Endothelial cell (in vitro differentiated cells): ENCODE measurements around the gene SLC39A7. TPM values are rescaled to one million over a fixed set of nuclear protein-coding genes. Genes with fewer than 3 reads are reported as not detected.

Source experiments
- DNase-seq: peaks from one replicate; pipeline ENCODE4 v3.0.0; 2021; ENCODE audit warnings: low spot score
- H3K27ac Mint-ChIP-seq: one replicate; pipeline ENCODE4 v1.8.0; 2021; ENCODE audit warnings: mixed read lengths, inconsistent platforms; ENCODE audit not compliant: unreplicated experiment
- H3K27me3 Mint-ChIP-seq: one replicate; pipeline ENCODE4 v1.8.0; 2021; ENCODE audit warnings: mild to moderate bottlenecking, moderate library complexity, mixed read lengths, inconsistent platforms; ENCODE audit not compliant: unreplicated experiment
- H3K36me3 Mint-ChIP-seq: one replicate; pipeline ENCODE4 v1.8.0; 2021; ENCODE audit warnings: mild to moderate bottlenecking, low read depth, mixed read lengths, inconsistent platforms; ENCODE audit not compliant: unreplicated experiment
- H3K4me1 Mint-ChIP-seq: one replicate; pipeline ENCODE4 v1.8.0; 2021; ENCODE audit warnings: mild to moderate bottlenecking, mixed read lengths, inconsistent platforms; ENCODE audit not compliant: unreplicated experiment
- H3K4me3 Mint-ChIP-seq: one replicate; pipeline ENCODE4 v1.8.0; 2021; ENCODE audit warnings: mild to moderate bottlenecking, mixed read lengths, inconsistent platforms; ENCODE audit not compliant: unreplicated experiment
- H3K9me3 Mint-ChIP-seq: one replicate; pipeline ENCODE4 v1.8.0; 2021; ENCODE audit warnings: mixed read lengths, inconsistent platforms; ENCODE audit not compliant: unreplicated experiment
- total RNA-seq: library from RNA; stranded (reverse); fragmentation: NEBNext Ultra II Directional; extraction: Animal tissue kit (Norgen Biotek cat#: 25700); gene quantifications from one replicate; pipeline ENCODE4 v1.2.1, GENCODE V29; 2021; ENCODE audit not compliant: unreplicated experiment
- TF ChIP-seq, protein P1 (sequence below): fragments of 200-600 bp; sonication (generic); IDR thresholded peaks from one replicate; pipeline ENCODE4 v1.5.0; 2021; ENCODE audit warnings: antibody characterized with exemption; ENCODE audit not compliant: unreplicated experiment

SLC39A7 gene
- total RNA-seq, 1 donor from 2014 or later = 108 TPM

DNA sequence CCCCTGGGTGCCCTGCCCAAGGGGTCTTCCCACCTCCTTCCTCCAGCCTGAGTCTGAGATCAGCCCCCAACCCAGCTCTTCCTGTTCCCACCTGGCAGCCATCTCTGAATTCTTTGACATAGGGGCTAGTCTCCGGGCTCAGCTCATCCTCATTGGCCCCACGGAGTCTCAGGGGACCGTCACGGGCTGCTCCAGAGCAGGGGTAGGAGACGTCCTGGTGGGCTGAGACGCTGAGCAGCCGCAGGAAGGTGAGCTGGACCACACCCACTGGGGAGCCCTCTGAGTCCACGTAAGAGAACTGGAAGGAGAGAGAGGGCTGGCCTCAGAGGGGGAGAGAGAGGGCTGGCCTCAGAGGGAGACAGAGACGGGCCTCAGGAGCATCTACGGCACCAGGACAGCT is 36.5 kb upstream of the SLC39A7 start:
- H3K36me3 Mint-ChIP-seq = peaks cover 8% of the 10 kb centered on the region
- no peaks in the 10 kb centered on the region for H3K9me3 Mint-ChIP-seq
- peaks cover 16% of the 10 kb centered on the region for H3K4me1 Mint-ChIP-seq
- H3K27ac Mint-ChIP-seq = peak overlapping the region; percentile 11
- TF ChIP-seq, protein P1, sequence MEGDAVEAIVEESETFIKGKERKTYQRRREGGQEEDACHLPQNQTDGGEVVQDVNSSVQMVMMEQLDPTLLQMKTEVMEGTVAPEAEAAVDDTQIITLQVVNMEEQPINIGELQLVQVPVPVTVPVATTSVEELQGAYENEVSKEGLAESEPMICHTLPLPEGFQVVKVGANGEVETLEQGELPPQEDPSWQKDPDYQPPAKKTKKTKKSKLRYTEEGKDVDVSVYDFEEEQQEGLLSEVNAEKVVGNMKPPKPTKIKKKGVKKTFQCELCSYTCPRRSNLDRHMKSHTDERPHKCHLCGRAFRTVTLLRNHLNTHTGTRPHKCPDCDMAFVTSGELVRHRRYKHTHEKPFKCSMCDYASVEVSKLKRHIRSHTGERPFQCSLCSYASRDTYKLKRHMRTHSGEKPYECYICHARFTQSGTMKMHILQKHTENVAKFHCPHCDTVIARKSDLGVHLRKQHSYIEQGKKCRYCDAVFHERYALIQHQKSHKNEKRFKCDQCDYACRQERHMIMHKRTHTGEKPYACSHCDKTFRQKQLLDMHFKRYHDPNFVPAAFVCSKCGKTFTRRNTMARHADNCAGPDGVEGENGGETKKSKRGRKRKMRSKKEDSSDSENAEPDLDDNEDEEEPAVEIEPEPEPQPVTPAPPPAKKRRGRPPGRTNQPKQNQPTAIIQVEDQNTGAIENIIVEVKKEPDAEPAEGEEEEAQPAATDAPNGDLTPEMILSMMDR = no peak
- DNase-seq = no peak
- H3K4me3 Mint-ChIP-seq = peak overlapping the region; percentile 39
- peaks cover 11% of the 10 kb centered on the region for H3K27me3 Mint-ChIP-seq

DNA sequence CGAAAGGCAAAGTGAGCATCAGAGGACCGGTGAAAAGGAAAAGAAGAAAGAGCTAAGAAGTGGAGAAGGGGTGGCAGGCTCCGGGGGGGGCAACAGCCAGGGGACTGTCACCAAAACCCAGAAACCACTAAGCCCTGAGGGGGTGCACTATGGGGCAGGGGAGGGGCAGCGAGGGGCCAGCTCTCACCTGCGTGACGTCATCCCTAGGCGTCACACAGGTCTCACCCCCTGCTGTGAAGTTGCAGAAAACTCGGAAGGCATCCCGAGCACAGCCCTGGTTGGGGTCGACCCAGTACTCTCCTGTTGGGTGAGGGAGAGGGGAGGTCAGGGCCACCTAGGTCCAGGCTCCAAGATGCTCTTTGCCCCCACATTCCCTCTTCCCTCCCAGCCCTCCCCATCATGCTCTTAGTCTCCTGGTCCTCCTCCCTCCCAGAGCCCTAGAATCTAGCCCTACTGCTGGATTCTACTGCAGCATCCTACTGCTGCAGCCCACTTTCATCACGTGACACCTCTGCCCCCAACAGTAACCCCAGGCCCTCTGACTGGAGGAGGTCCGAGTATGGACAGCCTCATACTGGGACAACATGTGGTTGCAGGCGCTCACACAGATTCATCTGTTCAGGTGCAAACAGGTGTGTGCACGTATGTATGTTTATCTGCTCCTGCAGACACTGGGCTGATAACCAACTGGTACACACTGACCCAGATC is 35.8 kb upstream of the SLC39A7 start:
- DNase-seq = no peak
- Mint-ChIP-seq H3K36me3 (peaks cover 8% of the 10 kb centered on the region), H3K27me3 (peaks cover 12% of the 10 kb centered on the region), H3K4me1 (peaks cover 16% of the 10 kb centered on the region), H3K4me3 (no peak overlapping the region), H3K27ac (no peak overlapping the region), H3K9me3 (no peaks in the 10 kb centered on the region)
- TF ChIP-seq, protein P1 = no peak

DNA sequence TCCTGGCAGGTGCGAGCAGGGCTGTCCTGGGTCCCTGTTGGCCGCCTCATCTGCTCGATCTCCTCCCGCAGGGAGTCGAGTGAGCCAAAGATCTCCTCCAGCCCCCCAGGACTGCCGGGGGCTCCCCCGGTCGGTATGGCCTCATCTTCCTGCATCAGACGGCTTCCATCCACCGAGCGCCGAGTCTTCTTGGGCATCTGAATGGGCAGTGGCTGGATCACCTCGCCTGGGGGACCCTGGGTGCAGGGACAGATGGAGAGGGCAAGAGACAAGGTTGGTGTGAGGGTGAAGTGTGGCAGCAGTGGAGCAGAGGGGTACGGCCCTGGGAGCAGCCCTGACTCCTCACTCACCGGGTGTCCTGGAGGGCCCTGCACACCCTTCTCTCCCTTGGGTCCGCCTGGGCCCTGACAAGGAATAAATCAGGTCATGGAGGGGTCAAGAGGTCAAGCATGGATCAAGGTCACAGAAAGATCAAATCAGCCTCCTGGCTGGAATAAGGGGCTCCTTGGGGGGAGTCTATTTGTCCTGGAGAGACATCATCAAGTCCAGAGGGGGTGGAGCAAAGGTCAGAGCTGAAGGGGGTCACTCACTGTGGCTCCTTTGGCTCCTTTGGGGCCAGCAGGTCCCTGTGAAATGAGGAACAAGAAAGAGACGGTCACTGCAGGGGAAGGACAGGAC is 34.9 kb upstream of the SLC39A7 start:
- H3K9me3 Mint-ChIP-seq = no peaks in the 10 kb centered on the region
- peaks cover 8% of the 10 kb centered on the region for H3K36me3 Mint-ChIP-seq
- no peak for DNase-seq
- peaks cover 16% of the 10 kb centered on the region for H3K4me1 Mint-ChIP-seq
- H3K4me3 Mint-ChIP-seq = peak overlapping the region; percentile 31
- peaks cover 9% of the 10 kb centered on the region for H3K27me3 Mint-ChIP-seq
- no peak overlapping the region for H3K27ac Mint-ChIP-seq
- TF ChIP-seq, protein P1 = no peak

DNA sequence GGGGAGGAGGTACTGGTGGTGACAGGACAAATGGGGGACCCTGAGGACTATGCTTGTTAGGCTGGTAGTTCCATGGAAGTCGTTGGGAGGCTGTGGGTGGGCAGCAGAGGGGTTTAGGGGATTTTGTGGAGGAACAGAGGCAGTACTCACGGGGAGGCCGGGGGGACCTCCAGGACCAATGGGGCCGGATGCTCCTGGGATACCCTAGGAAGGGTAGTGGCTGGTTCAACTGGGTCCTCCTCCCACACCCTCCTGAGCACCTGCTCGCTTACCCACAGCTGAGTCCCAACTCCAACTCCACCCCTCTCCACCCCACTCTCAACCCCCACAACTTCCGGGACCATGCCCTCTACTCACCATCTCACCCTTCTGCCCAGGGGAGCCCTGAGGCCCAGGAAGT is 34.3 kb upstream of the SLC39A7 start:
- Mint-ChIP-seq H3K4me1 (peaks cover 12% of the 10 kb centered on the region), H3K4me3 (peak overlapping the region; percentile 31), H3K27me3 (peaks cover 6% of the 10 kb centered on the region), H3K9me3 (no peaks in the 10 kb centered on the region), H3K36me3 (peaks cover 8% of the 10 kb centered on the region), H3K27ac (no peak overlapping the region)
- DNase-seq = no peak
- TF ChIP-seq, protein P1 = no peak

DNA sequence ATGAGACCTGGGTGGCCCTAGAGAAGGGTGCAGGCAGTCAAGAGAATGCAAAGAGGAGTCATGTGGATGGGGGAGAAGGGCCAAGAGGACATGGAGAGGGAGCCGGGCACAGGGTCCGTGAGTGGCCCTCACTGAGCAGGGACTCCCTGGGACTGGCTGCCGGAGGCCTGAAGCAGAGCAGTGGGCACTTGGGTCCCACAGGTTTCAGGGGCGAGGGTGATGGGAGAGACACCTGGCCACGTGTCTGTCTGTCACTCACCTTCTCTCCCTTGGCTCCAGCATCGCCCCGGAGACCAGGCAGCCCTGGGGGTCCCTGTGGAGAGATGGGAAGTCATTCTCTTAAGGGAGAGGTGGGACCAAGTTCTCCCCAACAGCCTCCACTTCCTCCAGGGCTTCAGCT is 33.9 kb upstream of the SLC39A7 start:
- peaks cover 9% of the 10 kb centered on the region for H3K27me3 Mint-ChIP-seq
- DNase-seq = no peak
- TF ChIP-seq, protein P1 = no peak
- H3K36me3 Mint-ChIP-seq = peaks cover 8% of the 10 kb centered on the region
- H3K27ac Mint-ChIP-seq = no peak overlapping the region
- H3K4me1 Mint-ChIP-seq = peaks cover 8% of the 10 kb centered on the region
- H3K4me3 Mint-ChIP-seq = no peak overlapping the region
- no peaks in the 10 kb centered on the region for H3K9me3 Mint-ChIP-seq
